COR-L47 (cell line): Measurements from ENCODE around the gene TMEM248.
A peak's percentile ranks its signal among the peaks of the same experiment; 100 is the strongest.
"Not testable (repeated sequence)": the region's sequence is repeated elsewhere in the genome, so short reads cannot be mapped to it uniquely, and the experiment has no call there.

Source experiments
- DNase-seq: peaks from one replicate; lab custom pipeline; 2025; lab: John Stamatoyannopoulos, UW

The TMEM248 gene

GRCh38 chr7:66952343-66953043, 31.5 kb downstream of the TMEM248 start:
- DNase-seq = no peak

GRCh38 chr7:66953044-66953427, 32.0 kb downstream of the TMEM248 start:
- DNase-seq = no peak

GRCh38 chr7:66957595-66958290, 36.7 kb downstream of the TMEM248 start:
- no peak for DNase-seq

- DNase-seq = no peak
These were observed 37.7 kb downstream of the TMEM248 start for GRCh38 chr7:66958538-66959350.

- DNase-seq = no peak
These were observed 39.2 kb downstream of the TMEM248 start for GRCh38 chr7:66960192-66960591.

GRCh38 chr7:66961096-66961495, 40.1 kb downstream of the TMEM248 start:
- no peak for DNase-seq

- DNase-seq = no peak
These were observed 43.4 kb downstream of the TMEM248 start for GRCh38 chr7:66964411-66964810.

- no peak for DNase-seq
These were observed 46.0 kb downstream of the TMEM248 start for GRCh38 chr7:66967029-66967428.

GRCh38 chr7:66969001-66969400, 48.0 kb downstream of the TMEM248 start:
- not testable (repeated sequence) for DNase-seq

- no peak for DNase-seq
These were observed 49.3 kb downstream of the TMEM248 start for GRCh38 chr7:66970310-66970709.

- DNase-seq = no peak
These were observed 54.1 kb downstream of the TMEM248 start for GRCh38 chr7:66974986-66975590.

GRCh38 chr7:66978312-66978711, 57.3 kb downstream of the TMEM248 start:
- DNase-seq = not testable (repeated sequence)

- not testable (repeated sequence) for DNase-seq
These were observed 58.0 kb downstream of the TMEM248 start for GRCh38 chr7:66979013-66979412.

- DNase-seq = not testable (repeated sequence)
These were observed 59.3 kb downstream of the TMEM248 start for GRCh38 chr7:66980336-66980735.

- not testable (repeated sequence) for DNase-seq
These were observed 68.5 kb downstream of the TMEM248 start for GRCh38 chr7:66989552-66989951.

- DNase-seq = not testable (repeated sequence)
These were observed 73.0 kb downstream of the TMEM248 start for GRCh38 chr7:66994051-66994450.

- DNase-seq = peak; percentile 38
These were observed 73.6 kb downstream of the TMEM248 start for GRCh38 chr7:66994691-66995049.

GRCh38 chr7:66995050-66995776, 74.2 kb downstream of the TMEM248 start, which contains the start of gene SBDS:
SBDS (minus strand) TSS chr7:66995586; CDS start chr7:66995417, 169 bp downstream.
- DNase-seq = peak; percentile 97

- peak; percentile 97 for DNase-seq
These were observed 75.6 kb downstream of the TMEM248 start, which contains the start of gene TYW1 for GRCh38 chr7:66996444-66997191. TYW1 (plus strand) TSS chr7:66996833; CDS start chr7:66996979, 146 bp downstream.

- DNase-seq = peak; percentile 1
These were observed 79.7 kb downstream of the TMEM248 start for GRCh38 chr7:67000601-67001258.
